Measurements from ENCODE around the gene IGSF22.

IGSF22 gene

DNA sequence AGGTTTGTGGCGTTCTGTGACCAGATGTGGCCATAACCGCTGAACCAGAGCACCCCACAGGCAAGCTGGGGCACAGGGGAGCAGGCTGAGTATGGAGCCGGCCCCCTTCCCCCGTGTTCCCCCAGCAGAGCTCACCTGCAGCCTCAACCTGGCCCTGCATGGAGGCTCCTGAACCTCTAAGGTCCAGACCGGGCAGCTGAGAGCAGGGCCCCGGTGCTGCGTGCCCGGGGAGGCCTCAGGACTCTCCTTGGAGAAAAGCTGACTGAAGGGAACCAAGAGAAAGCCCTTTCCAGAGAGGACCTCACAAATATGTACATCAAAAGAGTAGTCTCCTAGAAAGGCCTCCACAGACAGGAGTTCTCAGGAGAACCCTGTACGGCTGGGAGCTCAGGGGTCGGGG, 17.4 kb upstream of the IGSF22 start:
- no peak for DNase-seq

DNA sequence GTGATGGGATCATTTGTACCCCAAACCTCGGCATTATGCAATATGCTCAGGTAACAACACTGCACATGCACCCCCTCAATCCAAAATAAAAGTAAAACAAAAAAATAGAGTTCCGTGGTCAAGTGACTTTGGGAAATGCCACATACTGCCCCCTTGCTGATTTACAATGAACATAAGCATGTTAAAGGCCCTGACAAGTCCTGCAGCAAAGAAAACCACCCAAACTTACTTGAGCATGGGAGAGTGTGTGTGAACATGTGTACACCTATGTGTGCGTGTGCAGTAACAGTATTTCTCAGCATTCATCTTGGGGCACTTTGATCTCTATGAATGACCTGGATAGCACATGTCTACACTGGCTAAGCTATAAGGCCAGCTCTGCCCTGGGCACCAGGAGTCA, 15.8 kb upstream of the IGSF22 start:
- no peak for DNase-seq

- no peak for DNase-seq
Measured at GRCh38 chr11:18739685-18740084, 13.7 kb upstream of the IGSF22 start.

GRCh38 chr11:18737642-18738041, 11.7 kb upstream of the IGSF22 start:
- no peak for DNase-seq

DNA sequence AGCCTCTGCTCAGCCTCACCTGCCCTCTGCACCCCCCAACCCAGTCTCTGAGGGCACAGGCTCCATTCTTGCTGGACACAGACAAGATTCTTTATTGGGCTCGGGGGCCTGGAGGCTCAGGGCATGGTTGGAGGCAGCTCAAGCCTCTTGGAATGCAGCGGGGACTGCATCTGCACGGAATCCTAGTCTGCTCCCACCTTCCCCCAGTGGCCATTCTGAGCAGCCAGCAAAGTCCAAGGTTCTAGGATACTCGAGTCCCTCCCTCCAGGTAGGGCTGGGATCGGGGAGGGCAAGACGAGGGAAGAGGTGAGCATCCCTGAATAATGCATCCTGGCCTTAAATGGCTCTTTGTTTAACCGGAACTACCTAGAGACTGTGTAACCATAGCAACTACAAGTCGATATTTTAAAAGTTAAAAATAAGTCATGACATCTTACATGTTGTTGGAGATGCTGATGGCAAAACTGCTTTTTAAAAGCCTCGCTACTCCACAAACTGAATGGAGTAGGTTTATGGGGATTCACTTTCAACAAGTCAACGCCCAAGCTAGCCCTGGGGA, 10.7 kb upstream of the IGSF22 start:
- DNase-seq = no peak

- DNase-seq = no peak
Measured at GRCh38 chr11:18733202-18733601, 7.2 kb upstream of the IGSF22 start.

- DNase-seq = no peak
Measured at GRCh38 chr11:18731949-18732821, 6.2 kb upstream of the IGSF22 start.

- no peak for DNase-seq
Measured at GRCh38 chr11:18731441-18731840, 5.5 kb upstream of the IGSF22 start.

DNA sequence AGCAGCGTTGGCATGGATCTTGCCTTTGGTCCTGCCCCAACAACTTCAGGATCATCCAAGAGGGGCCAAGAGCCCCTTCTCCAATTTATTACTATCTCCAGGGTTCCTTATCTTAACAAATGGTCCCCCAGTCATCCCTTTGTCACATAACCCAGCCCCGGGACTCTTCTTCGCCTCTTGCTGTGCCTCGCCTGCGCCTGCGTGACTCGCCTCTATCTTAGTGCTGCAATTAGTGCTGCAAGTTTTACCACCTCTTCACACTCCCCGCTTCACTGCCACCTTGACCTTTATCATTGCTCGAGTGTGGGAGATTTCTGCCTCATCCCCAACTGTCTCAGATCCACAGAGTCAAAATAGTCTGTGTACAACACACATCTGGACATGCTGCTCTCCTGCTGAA, 4.0 kb upstream of the IGSF22 start:
- DNase-seq = no peak

- DNase-seq = no peak
Measured at GRCh38 chr11:18729426-18729825, 3.4 kb upstream of the IGSF22 start.

- DNase-seq = no peak
Measured at GRCh38 chr11:18728658-18729057, 2.7 kb upstream of the IGSF22 start.

DNA sequence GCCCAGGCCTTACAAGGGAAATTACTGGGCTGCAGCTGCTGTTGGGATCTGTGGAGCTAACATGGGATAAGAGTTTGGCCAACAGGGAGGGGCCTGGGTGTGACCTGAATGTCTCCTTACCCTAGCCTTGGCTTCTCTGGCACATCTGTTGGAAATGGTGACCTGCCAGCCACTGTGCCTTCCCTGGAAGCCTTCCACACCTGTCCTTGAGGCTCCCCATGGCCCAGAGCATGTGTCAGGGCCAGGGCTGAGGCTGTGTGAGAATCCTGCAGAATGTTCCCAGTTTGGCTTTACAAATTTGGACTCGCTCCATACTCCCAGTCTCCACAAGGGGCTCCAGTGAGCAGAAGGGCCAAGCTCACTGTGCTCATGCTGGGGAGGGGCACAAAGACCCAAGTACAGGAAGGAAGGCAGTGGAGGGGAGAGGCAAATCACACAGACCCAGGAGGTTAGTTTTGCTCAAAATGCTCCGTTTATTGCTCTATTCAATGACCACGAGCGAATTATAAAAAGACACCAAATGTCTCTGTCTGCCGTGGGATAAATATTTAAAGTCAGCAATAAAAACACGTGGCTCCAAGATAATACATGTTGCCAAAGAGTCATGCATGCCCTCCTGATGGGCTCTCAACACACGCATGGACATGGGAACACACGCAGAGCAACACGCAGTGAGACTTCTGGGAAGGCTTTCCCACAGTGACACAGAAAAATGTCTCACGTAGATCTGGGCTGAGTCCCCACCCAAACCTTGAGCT, 1.7 kb upstream of the IGSF22 start:
- DNase-seq = no peak

GRCh38 chr11:18723991-18724390, 2.0 kb downstream of the IGSF22 start:
- no peak for DNase-seq

- no peak for DNase-seq
Measured at GRCh38 chr11:18722293-18722637, 3.7 kb downstream of the IGSF22 start.

DNA sequence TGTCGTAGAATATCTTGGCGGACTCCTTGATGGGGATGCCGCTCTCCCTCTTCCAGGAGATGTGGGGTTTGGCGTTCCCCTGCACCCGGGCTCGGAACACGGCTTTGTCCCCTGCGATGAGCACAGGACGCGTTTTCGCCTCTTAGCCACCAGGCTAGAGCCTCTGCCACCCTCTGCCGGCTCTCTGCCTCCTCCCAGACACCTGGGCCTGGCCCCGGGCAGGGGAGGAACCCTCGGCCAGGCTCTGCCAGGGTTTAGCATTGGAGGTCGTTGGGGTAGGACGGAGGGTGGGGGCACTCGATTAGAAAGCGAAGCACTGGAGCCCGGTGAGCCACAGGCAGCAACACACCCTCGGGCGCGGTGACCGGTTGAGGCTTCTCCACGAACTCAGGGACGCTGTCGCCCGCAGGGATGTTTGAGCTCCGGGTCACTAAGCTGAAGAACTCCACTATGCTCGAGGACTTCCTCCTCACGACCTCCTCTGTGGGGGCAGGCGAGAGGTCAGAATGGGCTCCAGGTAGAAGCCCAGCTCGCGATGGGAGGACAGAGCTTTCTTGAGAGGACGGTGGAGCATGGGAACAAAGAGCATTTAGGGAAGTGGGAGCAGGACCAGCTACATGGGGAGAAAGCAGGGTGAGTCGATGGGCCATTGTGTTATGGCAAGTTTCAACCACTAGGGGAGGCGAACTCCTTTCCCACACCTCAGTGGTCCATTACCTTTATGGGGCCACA, 4.3 kb downstream of the IGSF22 start:
- DNase-seq = no peak

DNA sequence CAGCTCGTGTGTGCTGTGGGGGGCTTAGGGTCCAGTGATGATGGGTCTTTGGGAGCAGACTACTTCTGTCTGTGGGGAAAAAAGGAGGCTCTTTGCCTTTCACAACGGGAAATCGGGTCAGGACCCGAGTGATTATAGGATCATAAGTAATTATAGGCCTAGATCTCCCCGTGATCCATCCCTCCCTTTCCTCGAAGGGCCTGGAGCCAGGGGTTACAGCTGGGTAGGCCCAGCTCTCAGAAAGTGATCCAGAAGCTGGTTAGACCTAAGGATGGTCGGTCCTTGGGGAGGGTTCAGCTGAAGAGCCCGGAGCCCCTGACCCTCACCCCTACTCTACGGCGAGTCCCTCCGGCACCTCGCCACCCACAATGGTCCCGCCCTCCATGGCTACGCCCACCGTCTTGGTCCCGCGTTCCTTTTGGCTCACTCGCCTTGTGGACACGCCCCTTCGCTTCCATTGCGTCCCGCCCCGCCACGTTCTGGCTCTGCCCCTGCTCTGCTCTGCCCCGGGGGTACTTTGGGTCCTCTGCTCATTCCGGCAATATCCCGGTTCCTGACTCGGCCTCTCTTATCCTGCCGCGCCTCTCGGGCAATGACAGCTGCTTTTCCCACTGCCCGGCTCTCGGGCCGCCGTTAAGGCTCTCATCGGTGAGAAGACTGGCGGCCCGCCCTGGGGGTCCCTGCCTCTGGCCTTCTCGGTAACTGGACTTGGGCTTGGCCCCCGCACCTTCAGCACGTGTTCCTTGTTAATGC, 5.0 kb downstream of the IGSF22 start:
- no peak for DNase-seq

- DNase-seq = no peak
Measured at GRCh38 chr11:18720091-18720807, 5.7 kb downstream of the IGSF22 start.

- DNase-seq = no peak
Measured at GRCh38 chr11:18715476-18715875, 10.5 kb downstream of the IGSF22 start.

- no peak for DNase-seq
Measured at GRCh38 chr11:18714443-18714780, 11.6 kb downstream of the IGSF22 start.

GRCh38 chr11:18713646-18714442, 12.1 kb downstream of the IGSF22 start:
- DNase-seq = no peak

GRCh38 chr11:18710545-18710944, 15.4 kb downstream of the IGSF22 start:
- no peak for DNase-seq
